GM18870 (cell line): ENCODE results near the gene GGACT.
"Not testable (repeated sequence)": the region's sequence is repeated elsewhere in the genome, so short reads cannot be mapped to it uniquely, and the experiment has no call there.

Source experiments
- ATAC-seq: cut with Tn5 transposase; IDR thresholded peaks from one replicate; pipeline ENCODE4 v1.9.1; 2021; ENCODE audit warnings: moderate library complexity; ENCODE audit not compliant: unreplicated experiment

Gene GGACT

DNA sequence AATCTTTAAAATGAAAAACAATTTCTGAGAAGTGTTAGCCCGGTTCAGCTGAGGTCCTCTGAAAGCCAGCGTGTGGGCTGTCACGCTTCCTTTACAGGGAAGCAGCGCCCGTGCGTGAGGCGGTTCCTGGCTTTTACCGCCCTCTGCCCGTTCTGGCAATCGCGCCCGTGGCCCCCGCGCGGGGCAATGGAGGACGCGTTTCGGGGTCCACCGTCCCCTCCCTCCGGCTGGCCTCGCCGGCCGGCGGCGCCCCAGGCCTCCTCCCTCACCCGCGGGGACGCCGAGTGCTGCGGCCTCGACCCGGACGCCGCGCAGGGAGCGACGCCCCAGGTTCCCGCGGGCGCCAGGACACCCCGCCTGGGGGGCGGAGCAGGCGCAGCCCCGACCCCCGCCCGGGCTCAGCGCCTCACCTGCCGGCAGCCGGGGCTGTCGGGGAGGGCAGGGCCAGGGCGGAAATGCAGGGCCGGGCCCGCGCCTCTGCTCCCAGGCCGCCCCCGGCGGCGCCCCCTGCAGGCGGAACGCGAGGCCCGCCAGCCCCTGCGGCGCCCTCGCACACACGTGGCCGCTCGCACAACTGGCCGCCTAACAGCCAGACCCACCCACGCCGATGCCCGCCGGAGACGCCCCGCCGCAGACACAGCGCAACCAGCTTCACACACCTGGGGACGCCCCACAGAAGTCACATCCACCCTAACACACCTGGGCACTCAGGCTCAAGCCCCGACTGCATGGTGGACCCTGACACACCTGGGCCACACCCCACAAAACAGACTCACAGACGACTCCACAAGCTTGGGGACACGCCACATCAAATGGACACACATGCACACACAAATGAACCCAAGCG, at the start of gene GGACT:
Gene GGACT, minus strand, starts transcription at position 459 of the 847 bp plus-strand sequence. CDS start 56,198 bp downstream, outside the sequence.
- peak; percentile 73 for ATAC-seq

DNA sequence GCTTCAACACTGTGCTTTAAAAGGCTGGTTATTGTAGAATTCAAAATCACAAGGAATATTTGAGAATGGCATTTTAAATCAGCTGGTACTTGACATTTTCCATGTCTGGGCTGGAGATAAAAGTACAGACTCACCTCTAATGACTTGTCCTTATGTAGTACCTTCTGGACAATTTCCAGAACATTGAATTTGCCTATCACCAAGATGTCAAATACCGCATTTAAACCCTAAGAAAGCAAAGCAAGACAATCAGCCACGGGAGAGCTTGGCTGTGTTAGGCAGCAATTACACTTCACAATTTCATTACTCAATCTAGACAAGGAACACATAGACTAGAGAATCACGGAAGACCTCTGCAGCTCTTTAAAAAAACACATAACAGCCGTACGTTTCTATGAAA, 49.2 kb upstream of the GGACT start:
- no peak for ATAC-seq

DNA sequence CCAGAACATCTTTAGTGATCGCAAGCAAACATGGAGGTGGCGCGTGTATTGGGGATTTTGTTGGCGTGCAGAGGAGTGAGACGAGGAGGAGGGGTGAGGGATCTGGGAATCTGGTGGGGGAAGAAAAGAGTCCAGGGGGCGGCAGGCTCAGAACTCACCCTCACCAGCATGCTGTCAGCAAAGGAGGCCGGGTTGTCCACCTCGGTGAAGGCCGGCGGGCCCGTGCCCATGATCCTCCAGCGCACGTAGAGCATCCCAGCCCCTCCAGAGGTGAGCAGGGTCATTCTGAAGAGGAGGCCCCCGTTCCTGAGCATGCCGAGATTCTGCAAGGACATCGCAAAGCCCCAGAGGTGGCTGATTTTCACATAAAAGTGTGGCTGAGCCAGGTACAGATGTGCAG, 48.8 kb upstream of the GGACT start:
- no peak for ATAC-seq

DNA sequence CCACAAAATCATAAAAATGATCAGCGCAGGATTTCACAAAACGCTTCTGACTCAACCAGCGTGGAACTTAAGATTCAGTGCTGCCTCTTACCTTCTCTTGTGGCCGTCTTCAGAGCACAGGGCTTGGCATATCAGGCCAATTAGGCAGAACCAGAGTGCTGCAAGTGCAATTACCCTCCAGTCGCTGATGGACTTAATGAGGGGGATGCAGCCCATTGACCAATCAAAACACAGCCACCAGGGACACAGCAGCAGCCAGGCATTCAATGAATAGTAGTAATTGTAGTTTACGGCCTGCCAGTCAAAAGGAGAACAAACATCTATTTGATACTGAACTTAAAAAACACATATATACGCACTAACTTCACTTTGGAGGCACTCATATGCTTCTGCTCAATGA, 47.9 kb upstream of the GGACT start:
- ATAC-seq: no peak

DNA sequence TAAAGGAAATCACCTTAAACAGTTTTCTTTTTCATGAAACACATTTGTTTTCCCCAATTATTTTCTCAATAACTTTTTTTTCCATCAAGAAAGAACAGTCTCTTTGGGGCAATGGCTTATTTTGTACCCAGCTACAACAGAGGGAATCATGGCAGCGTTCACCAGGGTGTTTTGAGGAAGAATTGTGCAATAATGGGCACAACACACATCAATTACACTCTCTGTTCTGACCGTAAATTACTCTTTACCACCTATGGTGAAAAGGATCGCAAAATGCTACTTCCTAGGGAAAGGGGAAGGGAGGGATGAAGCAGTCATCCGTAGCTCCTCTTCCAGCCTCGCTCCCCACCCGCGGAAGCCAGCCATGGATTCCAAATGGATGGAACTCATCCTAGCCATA, 47.4 kb upstream of the GGACT start:
- ATAC-seq: no peak

DNA sequence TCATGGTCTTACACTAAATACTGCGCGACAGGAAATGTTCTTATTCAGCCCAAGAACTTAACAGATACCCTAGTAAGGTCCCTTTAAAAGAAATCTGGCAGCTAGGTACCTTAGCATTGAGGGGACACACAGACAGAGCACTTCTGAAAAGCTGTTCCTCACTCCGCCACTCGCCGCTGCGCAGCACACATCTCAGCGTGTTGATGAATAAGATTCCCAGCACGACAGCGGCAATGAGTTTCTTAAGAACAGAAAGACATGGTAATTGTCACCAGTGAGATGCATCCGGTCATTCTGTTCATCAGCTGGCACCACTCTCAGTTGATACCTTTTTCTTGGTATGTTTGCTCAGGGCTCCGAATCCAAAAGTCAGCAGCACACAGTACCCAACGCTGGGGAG, 46.1 kb upstream of the GGACT start:
- no peak for ATAC-seq

DNA sequence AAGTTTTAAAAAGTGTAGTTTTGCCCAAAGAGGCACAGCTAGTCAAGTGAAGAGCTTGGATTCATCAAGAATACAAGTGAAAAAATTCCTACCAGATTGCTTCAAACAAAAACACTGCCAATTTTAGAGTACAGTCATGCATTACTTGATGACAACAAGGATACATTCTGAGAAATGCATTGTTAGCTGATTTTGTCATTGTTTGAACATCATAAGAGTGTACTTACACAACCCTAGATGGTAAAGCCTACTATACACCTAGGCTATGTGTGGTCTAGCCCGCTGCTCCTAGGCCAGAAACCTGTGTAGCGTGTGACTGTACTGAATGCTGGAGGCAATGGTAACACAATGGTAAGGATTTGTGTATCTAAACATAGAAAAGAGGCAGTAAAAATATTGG, 44.9 kb upstream of the GGACT start:
- no peak for ATAC-seq

DNA sequence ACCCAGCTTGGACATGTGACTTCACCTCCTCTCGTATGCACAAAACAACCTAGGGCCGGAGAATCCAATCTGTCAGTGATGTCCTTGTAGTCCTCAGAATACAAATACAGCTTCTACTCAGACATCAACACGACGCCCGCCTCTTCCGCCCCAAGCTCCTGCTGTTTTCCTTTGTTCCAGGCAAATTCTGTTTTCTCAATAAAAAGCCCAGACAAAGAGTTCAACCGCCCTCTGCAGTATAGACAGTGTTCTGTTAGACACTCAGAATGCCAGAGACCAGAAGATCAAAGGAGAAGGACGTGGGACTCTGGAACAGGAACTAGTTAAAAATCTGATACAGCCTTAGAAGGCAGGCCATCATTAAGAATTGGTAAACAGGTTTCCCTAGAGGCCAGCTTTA, 42.0 kb upstream of the GGACT start:
- ATAC-seq: no peak

DNA sequence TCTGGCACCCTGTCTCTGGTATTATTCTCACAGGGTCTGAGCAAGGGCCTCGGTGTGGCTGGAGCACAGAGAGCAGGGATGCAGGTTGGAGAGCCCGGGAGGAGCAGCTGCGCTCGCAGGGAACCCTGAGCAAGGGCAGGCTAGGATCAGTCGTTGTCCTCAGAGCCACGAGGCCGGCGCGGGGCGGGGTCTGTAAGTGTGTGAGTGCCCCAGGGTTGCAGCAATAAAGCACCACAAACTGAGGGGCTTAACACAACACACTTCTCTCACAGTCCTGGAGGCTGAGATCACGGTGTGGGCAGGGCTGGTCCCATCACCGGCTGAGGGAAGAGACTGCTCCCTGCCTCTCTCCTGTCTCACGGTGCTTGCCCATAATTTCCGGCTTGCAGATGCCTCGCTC, 38.5 kb upstream of the GGACT start:
- ATAC-seq: no peak

DNA sequence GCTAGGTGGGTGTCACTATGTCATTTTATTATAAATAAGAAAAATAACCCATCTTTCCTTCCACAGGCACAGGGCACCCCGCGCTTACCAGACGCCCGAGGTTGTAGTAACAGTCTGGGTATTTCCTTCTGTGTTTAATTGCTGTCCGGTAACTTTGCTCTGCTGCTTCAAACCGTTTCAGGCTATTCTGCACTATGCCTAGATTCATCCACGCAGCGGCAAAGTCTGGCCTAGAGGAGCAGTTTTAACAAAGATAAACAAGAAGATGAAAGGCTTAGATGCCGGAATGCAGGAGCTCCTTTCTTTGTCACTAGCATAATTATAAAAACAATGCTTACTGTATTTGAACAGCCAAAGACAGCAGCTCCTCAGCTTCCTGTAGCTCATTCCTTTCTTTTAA, 36.9 kb upstream of the GGACT start:
- no peak for ATAC-seq

DNA sequence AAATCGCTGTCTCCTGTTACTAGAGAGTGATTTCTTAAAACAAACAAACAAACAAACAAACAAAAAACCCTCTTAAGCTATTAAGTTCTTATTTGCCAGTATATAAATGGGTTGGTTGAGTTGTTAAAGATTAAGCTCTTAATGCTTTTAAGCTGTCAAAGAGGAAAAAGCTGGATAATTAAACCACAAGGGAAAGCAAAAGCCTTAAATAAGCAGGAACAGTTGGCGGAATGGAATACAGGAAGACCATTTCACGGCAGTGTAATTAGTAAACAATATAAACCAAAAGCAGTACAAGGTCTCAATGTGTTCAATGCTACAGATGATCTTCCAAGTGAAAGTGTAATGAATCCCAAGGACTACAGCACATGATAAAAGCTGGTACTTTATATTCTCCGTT, 32.2 kb upstream of the GGACT start:
- ATAC-seq: no peak

DNA sequence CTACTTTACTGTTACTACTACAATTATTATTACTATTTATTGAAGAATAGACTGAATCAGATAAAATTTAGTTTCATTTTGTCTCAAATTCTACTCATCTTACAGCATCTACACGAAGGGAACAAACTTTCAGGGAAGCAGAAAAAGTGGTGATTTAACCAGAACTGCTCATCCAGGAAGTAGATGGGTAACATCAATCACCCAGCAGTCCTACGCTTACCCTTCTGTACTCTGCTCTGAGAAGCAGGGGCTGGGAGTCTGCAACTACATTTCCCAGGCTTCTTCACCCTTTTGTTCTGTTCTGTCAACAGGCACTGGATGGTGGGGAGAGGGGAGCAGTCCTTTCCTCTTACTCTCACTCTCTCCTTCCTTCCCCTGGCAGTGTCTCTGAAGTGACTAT, 31.4 kb upstream of the GGACT start:
- ATAC-seq: no peak

DNA sequence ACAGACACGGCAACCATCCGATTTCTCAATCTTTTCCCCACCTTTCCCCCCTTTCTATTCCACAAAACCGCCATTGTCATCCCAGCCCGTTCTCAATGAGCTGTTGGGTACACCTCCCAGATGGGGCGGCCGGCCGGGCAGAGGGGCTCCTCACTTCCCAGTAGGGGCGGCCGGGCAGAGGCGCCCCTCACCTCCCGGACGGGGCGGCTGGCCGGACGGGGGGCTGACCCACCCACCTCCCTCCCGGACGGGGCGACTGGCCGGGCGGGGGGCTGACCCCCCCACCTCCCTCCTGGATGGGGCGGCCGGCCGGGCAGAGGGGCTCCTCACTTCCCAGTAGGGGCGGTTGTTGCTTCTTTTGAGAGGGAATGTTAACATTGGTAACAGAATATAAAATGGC, 30.3 kb upstream of the GGACT start:
- not testable (repeated sequence) for ATAC-seq

DNA sequence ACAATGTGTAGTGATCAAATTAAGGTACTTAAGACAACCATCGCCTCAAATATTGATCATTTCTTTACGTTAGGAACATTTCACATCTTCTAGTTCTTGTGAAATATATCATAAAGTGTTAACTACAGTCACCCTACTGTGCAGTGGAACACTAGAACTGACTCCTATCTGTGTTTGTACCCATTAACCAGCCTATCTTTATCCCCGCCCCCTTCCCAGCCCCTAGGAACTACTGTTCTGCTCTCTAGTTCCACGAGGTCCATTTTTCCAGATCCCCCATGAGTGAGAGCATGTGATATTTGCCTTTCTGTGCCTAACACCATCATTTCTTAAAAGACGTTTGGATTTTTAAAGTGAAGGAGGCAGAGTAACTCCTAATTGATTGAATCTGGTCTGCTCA, 24.4 kb upstream of the GGACT start:
- ATAC-seq: no peak

DNA sequence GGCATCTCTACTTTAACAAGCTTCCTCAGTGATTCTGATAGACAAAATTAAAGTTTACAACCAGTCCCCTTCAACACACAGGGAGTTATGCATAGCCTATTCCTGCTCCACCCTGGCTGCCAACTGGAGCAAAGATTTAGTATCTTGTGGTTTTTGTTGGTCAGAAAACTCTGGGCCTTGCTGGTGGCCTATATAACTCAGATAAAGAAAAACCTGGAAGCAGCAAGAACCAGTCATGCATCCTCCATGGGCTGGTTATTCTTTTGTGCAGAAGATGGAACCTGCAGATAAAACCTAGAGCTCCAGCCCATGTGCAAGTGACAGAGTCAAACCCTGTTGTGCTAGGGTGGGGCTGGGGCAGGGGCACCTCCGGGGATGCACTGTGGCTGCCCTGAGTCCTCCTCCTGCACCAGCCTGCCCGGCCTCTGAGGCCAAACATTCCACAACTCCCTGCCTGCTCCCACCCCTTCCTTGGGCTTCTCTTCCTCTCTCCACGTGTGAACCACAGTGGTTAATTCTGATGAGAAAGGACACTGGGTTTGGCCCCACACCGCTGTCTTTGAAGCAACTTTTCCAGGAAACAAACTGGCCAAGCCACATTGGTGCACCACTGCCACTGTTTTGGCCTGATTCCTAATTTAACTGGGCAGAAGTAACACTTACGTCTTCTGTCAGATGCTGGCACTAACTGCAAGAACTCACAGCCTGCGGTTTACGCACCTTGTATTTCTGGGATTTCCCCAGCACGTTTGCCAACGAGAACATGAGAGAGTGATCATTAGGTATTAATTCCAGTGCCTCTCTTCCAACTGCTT, 23.3 kb upstream of the GGACT start:
- peak; percentile 44 for ATAC-seq

DNA sequence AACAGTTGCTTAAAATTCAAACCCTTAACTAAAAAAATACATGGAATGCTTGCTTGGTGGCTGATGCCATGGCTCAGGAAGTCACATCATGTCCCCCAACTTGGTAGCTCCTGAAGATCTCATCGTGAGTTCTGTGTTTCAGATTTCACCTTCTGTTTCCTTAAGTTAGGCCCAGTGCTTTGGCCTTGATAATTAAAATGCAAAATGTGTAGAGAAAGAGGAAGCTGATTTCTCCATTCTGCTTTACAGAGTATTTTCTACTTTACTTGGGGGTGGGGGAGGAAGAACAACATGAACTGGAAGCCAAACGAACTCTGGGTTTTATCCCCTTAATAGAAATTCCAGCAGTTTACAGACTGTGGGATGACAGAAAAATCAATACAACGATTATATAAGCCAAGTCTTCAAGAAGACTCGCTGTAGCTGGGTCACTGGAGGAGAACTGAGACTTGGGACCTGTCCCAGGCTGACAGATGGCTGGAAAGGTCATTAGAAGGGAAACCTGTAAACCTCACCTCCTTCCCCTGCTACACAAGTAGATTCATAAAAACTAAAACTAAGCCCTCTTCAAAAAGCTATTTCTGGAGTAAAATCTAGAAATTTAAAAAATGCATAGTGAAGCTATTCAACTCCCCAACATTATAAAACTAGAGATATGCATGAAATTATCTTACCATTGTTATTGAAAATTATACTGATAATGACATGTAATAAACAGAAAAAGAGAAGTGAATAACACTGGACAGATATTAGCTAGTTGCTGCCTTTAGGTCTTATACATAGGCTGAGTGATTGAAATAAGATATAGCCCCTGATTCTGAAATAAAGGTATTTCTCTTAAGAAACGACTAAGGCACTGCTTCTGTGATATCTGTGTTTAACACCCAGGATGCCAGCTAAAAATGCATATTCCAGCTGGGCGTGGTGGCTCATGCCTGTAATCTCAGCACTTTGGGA, 22.1 kb upstream of the GGACT start:
- ATAC-seq: no peak

DNA sequence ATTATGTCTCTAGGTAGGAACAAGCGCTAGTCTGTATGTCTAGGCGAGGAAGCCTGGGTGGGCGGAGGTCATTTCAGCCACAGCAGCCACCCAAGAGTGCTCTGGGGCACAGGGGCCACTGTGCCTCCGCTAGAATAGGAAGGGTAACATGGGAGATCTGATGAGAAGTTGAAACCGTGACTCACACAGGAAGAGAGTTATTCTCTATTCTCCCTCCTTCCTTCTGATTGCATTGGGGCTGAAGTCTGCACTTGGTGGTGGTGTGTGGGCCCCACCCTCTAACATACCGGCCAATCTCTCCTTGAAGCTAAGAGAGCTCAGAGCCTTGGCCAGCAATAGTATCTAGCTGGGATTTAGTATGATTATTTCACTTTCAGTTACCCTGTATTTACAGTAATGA, 20.3 kb upstream of the GGACT start:
- peak; percentile 83 for ATAC-seq

DNA sequence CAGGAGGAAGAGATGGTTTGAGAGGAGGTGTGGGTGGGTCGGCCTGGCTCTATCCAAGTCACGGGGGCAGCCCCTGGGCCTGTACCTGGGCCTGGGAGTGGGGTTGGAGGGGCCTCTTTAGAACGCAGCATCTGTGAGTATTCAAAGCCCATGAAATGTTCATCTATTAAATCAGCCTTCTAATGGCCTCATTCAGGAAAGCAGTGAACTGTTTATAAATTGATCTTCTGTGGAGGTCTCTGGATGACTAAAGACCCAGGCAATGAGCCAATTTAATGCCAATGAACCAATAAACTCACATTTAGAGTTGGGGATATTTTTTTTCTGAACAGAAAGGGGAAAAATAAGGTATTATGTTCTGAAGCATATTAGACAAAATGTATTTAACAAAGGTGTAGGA, 19.9 kb upstream of the GGACT start:
- ATAC-seq: no peak

DNA sequence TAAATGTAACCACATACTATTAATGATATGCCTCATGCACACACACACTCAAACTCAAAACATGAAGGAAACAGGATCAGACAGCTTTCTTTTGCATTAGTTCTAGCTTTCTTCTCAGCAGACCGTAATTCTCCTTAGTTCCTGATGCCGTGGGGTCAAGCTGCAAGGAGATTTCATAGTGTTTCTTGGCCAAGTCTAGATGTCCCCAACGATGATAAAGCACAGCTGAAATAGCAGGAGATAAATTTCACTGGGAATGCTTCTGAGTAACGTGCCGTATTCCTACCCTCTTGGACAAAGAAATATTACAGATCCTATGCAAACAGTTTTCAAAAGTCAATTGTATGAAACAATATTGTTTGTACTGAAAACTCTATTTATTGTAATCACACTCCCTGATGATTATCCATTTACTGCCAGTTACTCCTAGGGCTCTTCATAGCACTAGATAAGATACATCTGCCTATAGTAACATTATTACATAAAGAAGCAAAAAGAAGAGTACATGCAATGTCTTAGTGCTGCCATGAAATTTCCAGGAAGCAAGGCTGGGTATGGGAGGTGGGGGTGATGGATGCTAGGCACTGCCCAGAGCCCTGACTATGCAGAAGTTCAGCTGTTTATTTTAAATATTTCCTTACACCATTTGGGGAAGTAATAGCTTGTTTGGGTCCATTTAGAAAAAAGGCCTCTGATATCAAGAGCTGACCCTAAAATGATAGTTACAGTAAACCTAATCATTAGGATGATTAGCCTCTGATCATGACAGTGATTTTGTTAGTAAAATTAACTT, 16.5 kb upstream of the GGACT start:
- no peak for ATAC-seq

DNA sequence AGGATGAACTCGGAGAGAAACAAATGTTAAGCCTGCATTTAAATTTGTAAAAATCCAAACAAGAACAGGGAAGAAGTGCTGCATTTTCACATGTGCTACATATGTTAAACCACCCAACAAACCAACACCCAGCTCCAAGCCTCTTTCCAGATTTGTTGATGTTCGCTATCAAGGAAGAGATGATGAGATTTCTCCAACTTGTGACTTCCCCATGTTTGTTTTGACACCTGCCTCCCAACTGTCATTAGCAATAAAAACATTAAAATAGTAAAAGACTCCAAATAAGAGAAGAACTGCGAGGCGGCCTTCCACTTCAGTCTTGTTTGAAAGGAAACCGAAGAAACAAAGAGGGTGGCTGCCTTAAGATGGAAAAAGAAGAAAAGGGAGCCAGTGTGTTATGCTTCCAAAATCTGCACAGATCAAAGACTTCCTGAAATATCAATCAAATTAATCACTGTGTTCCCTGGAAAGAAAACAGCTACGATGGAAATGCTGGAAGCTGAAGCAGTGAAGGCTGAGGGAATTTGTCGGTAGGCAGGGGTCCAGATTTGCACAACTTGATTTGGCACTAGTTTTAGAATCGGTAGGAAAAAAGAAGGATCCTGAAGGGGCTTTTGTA, 14.0 kb upstream of the GGACT start:
- ATAC-seq: no peak
